Stomach (tissue), 9 donors: Measurements from ENCODE around the gene OTUD7B. TPM values are rescaled to one million over a fixed set of nuclear protein-coding genes. Genes with fewer than 3 reads are reported as not detected.
"Not testable (repeated sequence)": the region's sequence is repeated elsewhere in the genome, so short reads cannot be mapped to it uniquely, and the experiment has no call there.

Source experiments
- DNase-seq, 2 donors: peaks; one replicate each; pipeline versions ENCODE4 v3.0.0 to v3.0.0-alpha.2; 2013 to 2019
- H3K27ac ChIP-seq, 5 donors: fragments of 200-600 bp in 4 of 5; sonication (generic) in 4 of 5; one replicate each; pipeline ENCODE4 v1.5.1; 2013 to 2019; ENCODE audit warnings: mild to moderate bottlenecking in 1 of 5, moderate library complexity in 1 of 5
- H3K27me3 ChIP-seq, 3 donors: fragments of 200-600 bp; sonication (generic); one replicate each; pipeline ENCODE4 v1.5.1; 2017 to 2019; ENCODE audit warnings: mixed run types in 1 of 3
- H3K36me3 ChIP-seq, 4 donors: fragments of 200-600 bp; sonication (generic); 1 replicate in 3 of 4; 2 replicates in 1 of 4; pipeline ENCODE4 v1.5.1; 2016 to 2019
- H3K4me1 ChIP-seq, 4 donors: fragments of 200-600 bp; sonication (generic); one replicate each; pipeline ENCODE4 v1.5.1; 2016 to 2019
- H3K4me3 ChIP-seq, 4 donors: fragments of 200-600 bp; sonication (generic) in 3 of 4; one replicate each; pipeline ENCODE4 v1.5.1; 2016 to 2019; ENCODE audit warnings: mild to moderate bottlenecking in 1 of 4
- H3K9me3 ChIP-seq, 4 donors: fragments of 200-600 bp; sonication (generic); one replicate each; pipeline ENCODE4 v1.5.1; 2016 to 2019
- EP300 ChIP-seq: sonication (generic); formaldehyde crosslinking; IDR thresholded peaks from one replicate; pipeline ENCODE4 v1.6.1; 2017; ENCODE audit warnings: antibody characterized with exemption
- POLR2A ChIP-seq, 4 donors: fragments of 450-650 bp; IDR thresholded peaks; one replicate each; pipeline ENCODE4 v1.6.1; 2016; ENCODE audit warnings: antibody characterized with exemption in 4 of 4, control low read depth in 2 of 4, mild to moderate bottlenecking in 1 of 4, moderate library complexity in 1 of 4
- POLR2AphosphoS5 ChIP-seq, 3 donors: sonication (generic); formaldehyde crosslinking; IDR thresholded peaks; one replicate each; pipeline ENCODE4 v1.6.1; 2016; ENCODE audit warnings: antibody characterized with exemption in 3 of 3
- WGBS, 5 donors: extraction: QIAGEN DNeasy Blood & Tissue Kit in 3 of 5; methylation state at CpG; one replicate each; pipeline versions ENCODE4 v1.1.5 to v1.1.7; 2013 to 2018; 5-methylcytosine and 5-hydroxymethylcytosine counted together
- intact Hi-C: fragments of 100-400 bp; cut with DNase I; formaldehyde crosslinking; loops from one replicate; pipeline ENCODE4 v1.15.1; 2023; ENCODE audit warnings: low total_unique reads
- polyA plus RNA-seq, 3 donors: library from polyadenylated mRNA; stranded (reverse); fragments of 200-250 nt; gene quantifications; one replicate each; pipeline ENCODE4 v1.2.3, GENCODE V29; 2013
- total RNA-seq, 5 donors: library from RNA; depleted of rRNA; stranded (reverse); fragments of >200 nt; gene quantifications; one replicate each; pipeline versions ENCODE4 v1.1.0 to v1.2.3, GENCODE V29; 2014 to 2016
- TF ChIP-seq, protein P1 (sequence below), 7 experiments: fragments of 450-650 bp in 4 of 7; fragments of 200-600 bp in 3 of 7; sonication (generic) in 3 of 7; IDR thresholded peaks; one replicate each; pipeline ENCODE4 v1.5.1; 2016 to 2019; ENCODE audit warnings: antibody characterized with exemption in 7 of 7, control low read depth in 2 of 7, mild to moderate bottlenecking in 1 of 7
- donor health status: healthy with polysubstance abuse.
- donor health status: Bipolar disorder and iron deficiency.
- donor health status: healthy.

The OTUD7B gene
- total and polyA plus RNA-seq, 8 donors = 2.2 to 38.8 (median 10.9) TPM

DNA sequence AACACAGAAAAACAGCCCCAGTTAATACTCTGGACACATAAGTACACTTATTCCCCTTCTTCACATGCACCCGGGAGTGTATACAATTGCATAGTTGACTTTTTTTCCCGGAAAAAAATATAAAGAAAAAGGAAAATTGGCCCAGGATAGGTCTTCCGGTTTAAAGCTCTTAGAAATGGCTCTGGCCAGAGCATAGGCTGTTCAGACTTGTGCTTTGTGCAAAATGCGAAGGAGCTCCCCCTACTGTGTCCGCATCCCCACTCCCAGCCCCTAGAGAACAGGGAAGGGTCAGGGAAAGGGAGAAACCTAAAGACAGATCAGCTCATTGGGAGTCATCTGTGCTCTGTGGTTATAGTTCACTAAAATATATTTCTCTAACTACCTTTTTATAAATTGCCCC is 68.3 kb downstream of the OTUD7B start:
- intact Hi-C loops = no loop called here
- WGBS, 5 donors = 34 to 55% (median 40%) methylated on average over 5 of the region's 5 CpGs
- Histone ChIP-seq H3K4me1 (peaks cover 19 to 54% (median 37%) of the 10 kb centered on the region in 4 donors), H3K9me3 (no peaks in the 10 kb centered on the region), H3K27ac (peak overlapping the region in 3 of 5 donors; percentile 36 to 88 (median 62)), H3K27me3 (no peaks in the 10 kb centered on the region), H3K4me3 (no peak overlapping the region), H3K36me3 (peaks cover 32 to 43% (median 39%) of the 10 kb centered on the region in 4 donors)
- DNase-seq = peak in 1 of 2 donors; percentile 79
- TF ChIP-seq, protein P1, sequence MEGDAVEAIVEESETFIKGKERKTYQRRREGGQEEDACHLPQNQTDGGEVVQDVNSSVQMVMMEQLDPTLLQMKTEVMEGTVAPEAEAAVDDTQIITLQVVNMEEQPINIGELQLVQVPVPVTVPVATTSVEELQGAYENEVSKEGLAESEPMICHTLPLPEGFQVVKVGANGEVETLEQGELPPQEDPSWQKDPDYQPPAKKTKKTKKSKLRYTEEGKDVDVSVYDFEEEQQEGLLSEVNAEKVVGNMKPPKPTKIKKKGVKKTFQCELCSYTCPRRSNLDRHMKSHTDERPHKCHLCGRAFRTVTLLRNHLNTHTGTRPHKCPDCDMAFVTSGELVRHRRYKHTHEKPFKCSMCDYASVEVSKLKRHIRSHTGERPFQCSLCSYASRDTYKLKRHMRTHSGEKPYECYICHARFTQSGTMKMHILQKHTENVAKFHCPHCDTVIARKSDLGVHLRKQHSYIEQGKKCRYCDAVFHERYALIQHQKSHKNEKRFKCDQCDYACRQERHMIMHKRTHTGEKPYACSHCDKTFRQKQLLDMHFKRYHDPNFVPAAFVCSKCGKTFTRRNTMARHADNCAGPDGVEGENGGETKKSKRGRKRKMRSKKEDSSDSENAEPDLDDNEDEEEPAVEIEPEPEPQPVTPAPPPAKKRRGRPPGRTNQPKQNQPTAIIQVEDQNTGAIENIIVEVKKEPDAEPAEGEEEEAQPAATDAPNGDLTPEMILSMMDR (IDR thresholded peaks at IDR 0.05) = no peak
- peak in 1 of 3 donors; percentile 10 for TF ChIP-seq POLR2AphosphoS5 (IDR thresholded peaks at IDR 0.05)

GRCh38 chr1:149940427-149940826 is 70.1 kb downstream of the OTUD7B start:
- Histone ChIP-seq H3K36me3 (peaks cover 16 to 25% (median 21%) of the 10 kb centered on the region in 4 donors), H3K9me3 (no peaks in the 10 kb centered on the region), H3K27ac (peak overlapping the region in 4 of 5 donors; percentile 84 to 88 (median 86)), H3K4me3 (no peak overlapping the region), H3K4me1 (peaks cover 31 to 71% (median 54%) of the 10 kb centered on the region in 4 donors), H3K27me3 (no peaks in the 10 kb centered on the region)
- intact Hi-C loops = no loop called here
- TF ChIP-seq EP300 (no peak), POLR2A (IDR thresholded peaks at IDR 0.05) (no peak), POLR2AphosphoS5 (IDR thresholded peaks at IDR 0.05) (no peak)
- TF ChIP-seq, protein P1 (IDR thresholded peaks at IDR 0.05) = no peak
- no peak for DNase-seq
- WGBS, 5 donors = 88 to 98% (median 94%) methylated on average over 3 of the region's 3 CpGs

DNA sequence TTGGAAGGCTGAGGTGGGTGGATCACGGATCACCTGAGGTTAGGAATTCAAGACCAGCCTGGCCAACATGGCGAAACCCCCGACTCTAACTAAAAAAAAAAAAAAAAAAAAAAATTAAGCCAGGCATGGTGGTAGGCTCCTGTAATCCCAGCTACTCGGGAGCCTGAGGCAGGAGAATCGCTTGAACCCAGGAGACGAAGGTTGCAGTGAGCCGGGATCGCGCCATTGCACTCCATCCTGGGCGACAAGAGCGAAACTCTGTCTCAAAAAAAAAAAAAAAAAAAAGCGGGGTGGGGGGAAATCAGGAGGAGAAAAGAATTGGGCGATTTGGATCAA is 71.9 kb downstream of the OTUD7B start:
- WGBS, 5 donors = 18 to 43% (median 38%) methylated on average over 12 to 13 of the region's 13 CpGs
- H3K4me3 ChIP-seq = peak overlapping the region; percentile 7 to 36 (median 20)
- H3K9me3 ChIP-seq, intact Hi-C loops, H3K27me3 ChIP-seq, H3K36me3 ChIP-seq, DNase-seq: not testable (repeated sequence)
- H3K4me1 ChIP-seq = peaks cover 32 to 73% (median 55%) of the 10 kb centered on the region in 4 donors
- H3K27ac ChIP-seq = peak overlapping the region; percentile 81 to 88 (median 85)

GRCh38 chr1:149937759-149938158 is 72.8 kb downstream of the OTUD7B start:
- H3K36me3 ChIP-seq = peaks cover 0 to 8% (median 3%) of the 10 kb centered on the region in 4 donors
- no peak for TF ChIP-seq POLR2A (IDR thresholded peaks at IDR 0.05)
- no peak for TF ChIP-seq POLR2AphosphoS5 (IDR thresholded peaks at IDR 0.05)
- TF ChIP-seq, protein P1 (IDR thresholded peaks at IDR 0.05) = no peak
- no peak for TF ChIP-seq EP300
- H3K27ac ChIP-seq = peak overlapping the region; percentile 57 to 88 (median 84)
- no peaks in the 10 kb centered on the region for H3K27me3 ChIP-seq
- H3K4me1 ChIP-seq = peaks cover 32 to 72% (median 55%) of the 10 kb centered on the region in 4 donors
- intact Hi-C loops = no loop called here
- H3K4me3 ChIP-seq = no peak overlapping the region
- no peaks in the 10 kb centered on the region for H3K9me3 ChIP-seq
- DNase-seq = peak in 1 of 2 donors; percentile 51

GRCh38 chr1:149936992-149937705 is 73.4 kb downstream of the OTUD7B start:
- Histone ChIP-seq H3K36me3 (peaks cover 0 to 10% (median 7%) of the 10 kb centered on the region in 4 donors), H3K9me3 (no peaks in the 10 kb centered on the region), H3K27ac (peak overlapping the region; percentile 57 to 88 (median 84)), H3K4me3 (peak overlapping the region; percentile 45 to 58 (median 52)), H3K27me3 (no peaks in the 10 kb centered on the region), H3K4me1 (peaks cover 32 to 66% (median 52%) of the 10 kb centered on the region in 4 donors)
- intact Hi-C loops = no loop called here
- 13 to 22% (median 14%) methylated on average over 8 of the region's 8 CpGs for WGBS, 5 donors
- TF ChIP-seq POLR2A (IDR thresholded peaks at IDR 0.05) = no peak
- peak in 2 of 3 donors; percentile 58 to 85 for TF ChIP-seq POLR2AphosphoS5 (IDR thresholded peaks at IDR 0.05)
- peak in 1 of 2 donors; percentile 63 for DNase-seq
